ENCODE results near the gene FXYD3. TPM values are rescaled to one million over a fixed set of nuclear protein-coding genes. Genes with fewer than 3 reads are reported as not detected.

FXYD3 gene
- total RNA-seq, 1 donor from 2014 or later, result not detected

DNA sequence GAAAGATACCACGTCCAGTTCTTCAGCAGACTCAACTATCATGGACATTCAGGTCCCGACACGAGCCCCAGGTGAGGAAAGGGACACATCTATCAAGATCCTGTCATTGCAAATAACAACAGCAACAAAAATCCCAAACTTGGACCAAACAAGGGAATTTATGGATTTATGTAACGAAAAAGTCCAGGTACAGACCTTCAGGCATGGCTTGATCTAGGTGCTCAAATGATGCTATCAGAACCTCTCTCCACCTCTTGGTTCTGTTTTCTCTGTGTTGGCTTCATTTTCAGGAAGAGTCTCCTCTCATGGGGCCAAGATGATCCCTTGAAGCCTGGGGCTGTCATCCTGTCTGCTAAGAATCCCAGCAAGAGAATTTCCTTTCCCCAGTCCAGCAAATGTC lies 41.8 kb downstream of the FXYD3 start:
- Histone ChIP-seq H4K20me1 (ENCODE audit: insufficient read depth, low read length) (peaks cover 22% of the 10 kb centered on the region), H3K4me1 (ENCODE audit: insufficient read depth, low read length) (peaks cover 6% of the 10 kb centered on the region), H3K36me3 (ENCODE audit: insufficient read depth, low read length) (peaks cover 36% of the 10 kb centered on the region), H3K4me2 (ENCODE audit: low read length) (no peak overlapping the region), H2AFZ (ENCODE audit: low read depth, low read length) (no peak overlapping the region), H3K79me2 (ENCODE audit: insufficient read depth, low read length) (peaks cover 25% of the 10 kb centered on the region), H3K27me3 (ENCODE audit: insufficient read depth, low read length) (no peaks in the 10 kb centered on the region), H3K4me3 (ENCODE audit: insufficient read depth, low read depth, low read length) (no peak overlapping the region), H3K9me3 (ENCODE audit: insufficient read depth, low read depth, low read length) (peaks cover 3% of the 10 kb centered on the region), H3K9ac (ENCODE audit: low read length) (no peak overlapping the region), H3K27ac (ENCODE audit: low read depth, low read length) (no peak overlapping the region)
- Mint-ChIP-seq H3K4me1 (ENCODE audit: low read depth, unreplicated experiment) (peaks cover 4% of the 10 kb centered on the region), H3K9me3 (ENCODE audit: unreplicated experiment) (peaks cover 9% of the 10 kb centered on the region), H3K4me3 (ENCODE audit: unreplicated experiment) (no peak overlapping the region), H3K27ac (ENCODE audit: unreplicated experiment) (peak overlapping the region; percentile 62), H3K27me3 (ENCODE audit: low read depth, unreplicated experiment) (peaks cover 6% of the 10 kb centered on the region), H3K36me3 (ENCODE audit: low read depth, unreplicated experiment) (peaks cover 25% of the 10 kb centered on the region)
- FAIRE-seq (no peak), DNase-seq (ENCODE audit: low read depth) (no peak)
- no peak for TF ChIP-seq EZH2 (IDR thresholded peaks at IDR 0.05; ENCODE audit: insufficient read depth, low read length)
- TF ChIP-seq, protein P1, sequence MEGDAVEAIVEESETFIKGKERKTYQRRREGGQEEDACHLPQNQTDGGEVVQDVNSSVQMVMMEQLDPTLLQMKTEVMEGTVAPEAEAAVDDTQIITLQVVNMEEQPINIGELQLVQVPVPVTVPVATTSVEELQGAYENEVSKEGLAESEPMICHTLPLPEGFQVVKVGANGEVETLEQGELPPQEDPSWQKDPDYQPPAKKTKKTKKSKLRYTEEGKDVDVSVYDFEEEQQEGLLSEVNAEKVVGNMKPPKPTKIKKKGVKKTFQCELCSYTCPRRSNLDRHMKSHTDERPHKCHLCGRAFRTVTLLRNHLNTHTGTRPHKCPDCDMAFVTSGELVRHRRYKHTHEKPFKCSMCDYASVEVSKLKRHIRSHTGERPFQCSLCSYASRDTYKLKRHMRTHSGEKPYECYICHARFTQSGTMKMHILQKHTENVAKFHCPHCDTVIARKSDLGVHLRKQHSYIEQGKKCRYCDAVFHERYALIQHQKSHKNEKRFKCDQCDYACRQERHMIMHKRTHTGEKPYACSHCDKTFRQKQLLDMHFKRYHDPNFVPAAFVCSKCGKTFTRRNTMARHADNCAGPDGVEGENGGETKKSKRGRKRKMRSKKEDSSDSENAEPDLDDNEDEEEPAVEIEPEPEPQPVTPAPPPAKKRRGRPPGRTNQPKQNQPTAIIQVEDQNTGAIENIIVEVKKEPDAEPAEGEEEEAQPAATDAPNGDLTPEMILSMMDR (IDR thresholded peaks at IDR 0.05; ENCODE audit: insufficient read depth, low read depth, low read length), result no peak

DNA sequence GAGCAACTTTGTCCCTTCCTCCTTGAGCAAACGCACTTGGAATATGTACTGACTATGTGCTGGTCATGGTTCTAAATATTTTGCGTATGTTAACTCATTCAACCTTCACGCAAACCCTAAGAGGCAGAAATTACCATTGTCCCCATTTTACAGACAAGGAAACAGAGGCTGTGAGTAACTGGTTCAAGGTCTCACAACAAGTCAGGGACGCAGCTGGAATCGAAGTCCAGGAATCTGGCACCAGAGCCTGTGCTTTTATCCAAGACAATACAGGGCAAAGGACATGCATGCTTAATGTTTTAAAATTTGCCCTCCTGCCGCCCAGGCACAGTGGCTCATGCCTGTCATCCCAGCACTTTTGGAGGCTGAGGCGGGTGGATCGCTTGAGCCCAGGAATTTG lies 44.0 kb downstream of the FXYD3 start:
- Mint-ChIP-seq H3K36me3 (ENCODE audit: low read depth, unreplicated experiment) (peaks cover 45% of the 10 kb centered on the region), H3K27ac (ENCODE audit: unreplicated experiment) (no peak overlapping the region), H3K4me3 (ENCODE audit: unreplicated experiment) (no peak overlapping the region), H3K27me3 (ENCODE audit: low read depth, unreplicated experiment) (no peaks in the 10 kb centered on the region), H3K9me3 (ENCODE audit: unreplicated experiment) (peaks cover 24% of the 10 kb centered on the region), H3K4me1 (ENCODE audit: low read depth, unreplicated experiment) (peaks cover 1% of the 10 kb centered on the region)
- H3K4me1 ChIP-seq (ENCODE audit: insufficient read depth, low read length), result no peaks in the 10 kb centered on the region
- H3K27ac ChIP-seq (ENCODE audit: low read depth, low read length), result no peak overlapping the region
- no peak overlapping the region for H3K4me2 ChIP-seq (ENCODE audit: low read length)
- H3K9me3 ChIP-seq (ENCODE audit: insufficient read depth, low read depth, low read length), result peaks cover 18% of the 10 kb centered on the region
- DNase-seq (ENCODE audit: low read depth) (no peak), FAIRE-seq (no peak)
- no peak for TF ChIP-seq EZH2 (IDR thresholded peaks at IDR 0.05; ENCODE audit: insufficient read depth, low read length)
- TF ChIP-seq, protein P1 (IDR thresholded peaks at IDR 0.05; ENCODE audit: insufficient read depth, low read depth, low read length), result no peak
- peaks cover 21% of the 10 kb centered on the region for H3K79me2 ChIP-seq (ENCODE audit: insufficient read depth, low read length)
- peaks cover 26% of the 10 kb centered on the region for H4K20me1 ChIP-seq (ENCODE audit: insufficient read depth, low read length)
- H3K9ac ChIP-seq (ENCODE audit: low read length), result no peak overlapping the region
- no peak overlapping the region for H3K4me3 ChIP-seq (ENCODE audit: insufficient read depth, low read depth, low read length)
- peaks cover 54% of the 10 kb centered on the region for H3K36me3 ChIP-seq (ENCODE audit: insufficient read depth, low read length)
- no peak overlapping the region for H2AFZ ChIP-seq (ENCODE audit: low read depth, low read length)
- no peaks in the 10 kb centered on the region for H3K27me3 ChIP-seq (ENCODE audit: insufficient read depth, low read length)

DNA sequence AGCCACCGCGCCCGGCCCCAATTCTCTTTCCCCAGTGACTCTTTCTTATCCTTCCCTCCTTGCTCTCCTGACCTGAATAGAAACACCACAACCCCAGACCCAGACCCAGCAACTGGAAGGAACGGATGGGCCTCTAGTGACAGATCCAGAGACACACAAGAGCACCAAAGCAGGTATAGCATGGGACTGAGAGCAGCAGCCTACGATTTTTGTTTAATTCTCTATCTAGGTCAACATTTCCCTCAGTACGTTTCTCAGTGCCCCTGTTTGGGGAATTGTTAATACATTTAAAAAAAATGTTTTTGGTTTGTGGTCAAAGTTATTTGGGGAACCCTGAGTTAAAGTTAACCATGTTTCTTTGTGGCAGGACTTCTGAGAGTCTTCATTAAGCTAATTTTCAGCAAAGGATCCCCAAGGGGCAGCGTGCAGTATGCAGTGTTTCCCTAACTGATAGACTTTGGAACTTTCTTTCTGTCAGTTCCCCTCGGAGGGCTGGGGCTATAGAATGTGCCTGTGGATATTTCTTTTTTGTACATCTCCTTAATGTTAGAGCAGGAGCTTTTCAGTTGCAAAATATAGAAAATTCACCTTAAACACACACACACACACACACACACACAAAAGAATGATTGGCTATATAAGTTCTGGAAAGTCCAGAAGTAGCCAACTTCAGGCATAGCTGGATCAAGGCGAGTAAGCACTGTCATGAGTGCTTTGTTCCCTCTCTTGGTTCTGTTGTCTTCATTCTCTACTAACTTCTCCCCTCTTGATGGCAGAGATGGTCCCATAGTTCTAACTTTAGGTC lies 45.2 kb downstream of the FXYD3 start:
- Histone ChIP-seq H3K9me3 (ENCODE audit: insufficient read depth, low read depth, low read length) (peaks cover 18% of the 10 kb centered on the region), H3K36me3 (ENCODE audit: insufficient read depth, low read length) (peaks cover 65% of the 10 kb centered on the region), H2AFZ (ENCODE audit: low read depth, low read length) (no peak overlapping the region), H3K27me3 (ENCODE audit: insufficient read depth, low read length) (no peaks in the 10 kb centered on the region), H4K20me1 (ENCODE audit: insufficient read depth, low read length) (peaks cover 19% of the 10 kb centered on the region), H3K79me2 (ENCODE audit: insufficient read depth, low read length) (peaks cover 9% of the 10 kb centered on the region), H3K27ac (ENCODE audit: low read depth, low read length) (no peak overlapping the region), H3K4me2 (ENCODE audit: low read length) (no peak overlapping the region), H3K4me3 (ENCODE audit: insufficient read depth, low read depth, low read length) (no peak overlapping the region), H3K4me1 (ENCODE audit: insufficient read depth, low read length) (no peaks in the 10 kb centered on the region), H3K9ac (ENCODE audit: low read length) (no peak overlapping the region)
- FAIRE-seq (no peak), DNase-seq (ENCODE audit: low read depth) (no peak)
- Mint-ChIP-seq H3K36me3 (ENCODE audit: low read depth, unreplicated experiment) (peaks cover 53% of the 10 kb centered on the region), H3K4me1 (ENCODE audit: low read depth, unreplicated experiment) (peaks cover 1% of the 10 kb centered on the region), H3K27me3 (ENCODE audit: low read depth, unreplicated experiment) (no peaks in the 10 kb centered on the region), H3K4me3 (ENCODE audit: unreplicated experiment) (no peak overlapping the region), H3K9me3 (ENCODE audit: unreplicated experiment) (peaks cover 24% of the 10 kb centered on the region), H3K27ac (ENCODE audit: unreplicated experiment) (no peak overlapping the region)
- TF ChIP-seq, protein P1 (IDR thresholded peaks at IDR 0.05; ENCODE audit: insufficient read depth, low read depth, low read length), result no peak
- no peak for TF ChIP-seq EZH2 (IDR thresholded peaks at IDR 0.05; ENCODE audit: insufficient read depth, low read length)

Measured in astrocyte (in vitro differentiated cells and primary cell).